Urinary bladder (tissue), 4 donors: ENCODE measurements around the gene ATP1B1. TPM values are rescaled to one million over a fixed set of nuclear protein-coding genes. Genes with fewer than 3 reads are reported as not detected.

Experiments
- DNase-seq: peaks from one replicate; pipeline ENCODE4 v3.0.0-alpha.2; 2015; ENCODE audit errors: extremely low spot score
- H3K27ac ChIP-seq: one replicate; pipeline ENCODE4 v1.5.1; 2013; ENCODE audit warnings: low read depth, mild to moderate bottlenecking, moderate library complexity
- H3K36me3 ChIP-seq: one replicate; pipeline ENCODE4 v1.6.1; 2013; ENCODE audit warnings: mild to moderate bottlenecking, moderate library complexity; ENCODE audit not compliant: insufficient read depth
- H3K4me1 ChIP-seq: one replicate; pipeline ENCODE4 v1.6.1; 2013; ENCODE audit warnings: mild to moderate bottlenecking, moderate library complexity; ENCODE audit not compliant: insufficient read depth
- H3K4me3 ChIP-seq: one replicate; pipeline ENCODE4 v1.5.1; 2013; ENCODE audit warnings: low read depth, low read length
- WGBS: extraction: QIAGEN DNeasy Blood & Tissue Kit; methylation state at CpG from one replicate; pipeline ENCODE4 v1.1.7; 2013; 5-methylcytosine and 5-hydroxymethylcytosine counted together
- polyA plus RNA-seq: library from polyadenylated mRNA; stranded (reverse); fragments of 200-250 nt; gene quantifications from one replicate; pipeline ENCODE4 v1.2.3, GENCODE V29; 2013
- total RNA-seq: library from RNA; depleted of rRNA; stranded (reverse); fragments of >200 nt; gene quantifications from one replicate; pipeline ENCODE4 v1.2.3, GENCODE V29; 2014
- donor health status: healthy with polysubstance abuse.
- donor health status: healthy.

Gene ATP1B1
- total and polyA plus RNA-seq, 2 donors, result 34.2 to 54.6 TPM

GRCh38 chr1:169130683-169131082 lies 24.2 kb downstream of the ATP1B1 start:
- DNase-seq, result no peak
- no peak overlapping the region for H3K27ac ChIP-seq
- H3K36me3 ChIP-seq, result peaks cover 2% of the 10 kb centered on the region

GRCh38 chr1:169132512-169133227 lies 26.2 kb downstream of the ATP1B1 start:
- H3K36me3 ChIP-seq, result peaks cover 2% of the 10 kb centered on the region
- no peak overlapping the region for H3K27ac ChIP-seq
- H3K4me1 ChIP-seq, result no peaks in the 10 kb centered on the region
- no peak overlapping the region for H3K4me3 ChIP-seq
- WGBS, result 79% methylated on average over 4 of the region's 4 CpGs
- DNase-seq, result no peak

More at GRCh38 chr1:169130683-169131082, 24.2 kb downstream of the ATP1B1 start:
- 96% methylated on average over 4 of the region's 4 CpGs for WGBS
- H3K4me3 ChIP-seq, result no peak overlapping the region
- no peaks in the 10 kb centered on the region for H3K4me1 ChIP-seq

GRCh38 chr1:169133228-169133576 lies 26.7 kb downstream of the ATP1B1 start:
- peaks cover 2% of the 10 kb centered on the region for H3K36me3 ChIP-seq
- no peak overlapping the region for H3K4me3 ChIP-seq
- H3K4me1 ChIP-seq, result no peaks in the 10 kb centered on the region
- 75% methylated on average over 5 of the region's 5 CpGs for WGBS
- DNase-seq, result no peak
- no peak overlapping the region for H3K27ac ChIP-seq

GRCh38 chr1:169133801-169134502 lies 27.5 kb downstream of the ATP1B1 start:
- 91% methylated on average over 2 of the region's 2 CpGs for WGBS
- no peak overlapping the region for H3K27ac ChIP-seq
- no peak for DNase-seq
- H3K36me3 ChIP-seq, result peaks cover 2% of the 10 kb centered on the region
- H3K4me3 ChIP-seq, result no peak overlapping the region
- no peaks in the 10 kb centered on the region for H3K4me1 ChIP-seq

- H3K4me3 ChIP-seq, result no peak overlapping the region
- H3K36me3 ChIP-seq, result peaks cover 2% of the 10 kb centered on the region
- 99% methylated on average over 4 of the region's 4 CpGs for WGBS
- no peak for DNase-seq
- no peaks in the 10 kb centered on the region for H3K4me1 ChIP-seq
- no peak overlapping the region for H3K27ac ChIP-seq
Measured at GRCh38 chr1:169137357-169137756, 30.9 kb downstream of the ATP1B1 start.

GRCh38 chr1:169138866-169139670 lies 32.6 kb downstream of the ATP1B1 start:
- H3K4me1 ChIP-seq, result no peaks in the 10 kb centered on the region
- no peak overlapping the region for H3K27ac ChIP-seq
- DNase-seq, result no peak
- WGBS, result 86% methylated on average over 2 of the region's 2 CpGs
- H3K36me3 ChIP-seq, result no peaks in the 10 kb centered on the region
- H3K4me3 ChIP-seq, result no peak overlapping the region

- DNase-seq, result no peak
- 74% methylated on average over 3 of the region's 3 CpGs for WGBS
- peaks cover 1% of the 10 kb centered on the region for H3K36me3 ChIP-seq
- no peak overlapping the region for H3K27ac ChIP-seq
- no peaks in the 10 kb centered on the region for H3K4me1 ChIP-seq
- H3K4me3 ChIP-seq, result no peak overlapping the region
Measured at GRCh38 chr1:169141356-169141755, 34.9 kb downstream of the ATP1B1 start.

GRCh38 chr1:169142129-169142528 lies 35.6 kb downstream of the ATP1B1 start:
- Histone ChIP-seq H3K27ac (no peak overlapping the region), H3K4me3 (no peak overlapping the region), H3K4me1 (no peaks in the 10 kb centered on the region), H3K36me3 (peaks cover 1% of the 10 kb centered on the region)
- 38% methylated on average over 1 of the region's 1 CpG for WGBS
- no peak for DNase-seq

GRCh38 chr1:169143346-169143745 lies 36.9 kb downstream of the ATP1B1 start:
- 79% methylated on average over 3 of the region's 3 CpGs for WGBS
- no peak overlapping the region for H3K4me3 ChIP-seq
- no peak overlapping the region for H3K27ac ChIP-seq
- H3K36me3 ChIP-seq, result peaks cover 1% of the 10 kb centered on the region
- H3K4me1 ChIP-seq, result no peaks in the 10 kb centered on the region
- no peak for DNase-seq

- Histone ChIP-seq H3K36me3 (peaks cover 1% of the 10 kb centered on the region), H3K4me3 (no peak overlapping the region), H3K4me1 (no peaks in the 10 kb centered on the region), H3K27ac (no peak overlapping the region)
- DNase-seq, result no peak
Measured at GRCh38 chr1:169143984-169144383, 37.5 kb downstream of the ATP1B1 start.

- H3K36me3 ChIP-seq, result peaks cover 1% of the 10 kb centered on the region
- no peaks in the 10 kb centered on the region for H3K4me1 ChIP-seq
- 92% methylated on average over 7 of the region's 7 CpGs for WGBS
- no peak for DNase-seq
- no peak overlapping the region for H3K4me3 ChIP-seq
- no peak overlapping the region for H3K27ac ChIP-seq
Measured at GRCh38 chr1:169144941-169145626, 38.6 kb downstream of the ATP1B1 start.

- no peak for DNase-seq
- Histone ChIP-seq H3K36me3 (peaks cover 1% of the 10 kb centered on the region), H3K4me1 (no peaks in the 10 kb centered on the region), H3K27ac (no peak overlapping the region), H3K4me3 (no peak overlapping the region)
- WGBS, result 89% methylated on average over 1 of the region's 1 CpG
Measured at GRCh38 chr1:169146576-169147214, 40.2 kb downstream of the ATP1B1 start.
